HG03439 (cell line): ENCODE data around the gene TBXAS1.

Source experiments
- ATAC-seq: cut with Tn5 transposase; IDR thresholded peaks from one replicate; pipeline ENCODE4 v1.9.1; 2021; ENCODE audit warnings: mild to moderate bottlenecking, moderate library complexity; ENCODE audit not compliant: unreplicated experiment

The TBXAS1 gene

DNA sequence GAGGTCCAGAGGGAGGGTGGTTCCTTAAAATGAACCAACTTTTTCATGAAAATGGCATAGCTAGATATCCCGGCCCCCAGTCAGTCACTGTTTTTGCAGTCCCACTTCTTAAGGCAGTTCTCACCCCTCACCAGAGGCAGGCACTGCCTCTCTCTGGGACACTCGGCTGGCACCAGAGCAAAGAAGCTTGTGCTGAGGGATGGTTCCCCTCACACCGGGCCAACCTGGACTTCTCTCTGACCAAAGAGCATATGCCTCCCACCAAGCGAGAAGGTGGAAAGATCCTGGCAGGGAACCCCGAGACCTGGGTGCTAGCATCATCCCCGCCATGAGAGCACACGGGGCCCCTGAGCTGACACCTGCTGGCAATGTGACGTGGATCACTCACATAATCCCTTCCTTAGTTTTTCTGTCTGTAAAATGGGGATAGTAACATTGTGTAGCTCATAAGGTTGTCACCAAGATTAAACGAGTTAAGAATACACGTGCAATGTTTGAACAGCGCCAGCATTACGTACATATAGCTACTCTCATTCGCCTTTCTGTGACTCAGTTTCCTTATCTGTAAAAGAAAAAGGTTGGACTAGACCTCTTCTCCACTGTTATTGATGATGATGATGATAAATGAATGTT lies 145.2 kb downstream of the TBXAS1 start:
- ATAC-seq, result no peak

- ATAC-seq, result no peak
These were observed 147.2 kb downstream of the TBXAS1 start for GRCh38 chr7:139976055-139976837.

GRCh38 chr7:139976838-139977656 lies 148.0 kb downstream of the TBXAS1 start:
- ATAC-seq, result no peak

- ATAC-seq, result no peak
These were observed 152.4 kb downstream of the TBXAS1 start for GRCh38 chr7:139981511-139981895.

DNA sequence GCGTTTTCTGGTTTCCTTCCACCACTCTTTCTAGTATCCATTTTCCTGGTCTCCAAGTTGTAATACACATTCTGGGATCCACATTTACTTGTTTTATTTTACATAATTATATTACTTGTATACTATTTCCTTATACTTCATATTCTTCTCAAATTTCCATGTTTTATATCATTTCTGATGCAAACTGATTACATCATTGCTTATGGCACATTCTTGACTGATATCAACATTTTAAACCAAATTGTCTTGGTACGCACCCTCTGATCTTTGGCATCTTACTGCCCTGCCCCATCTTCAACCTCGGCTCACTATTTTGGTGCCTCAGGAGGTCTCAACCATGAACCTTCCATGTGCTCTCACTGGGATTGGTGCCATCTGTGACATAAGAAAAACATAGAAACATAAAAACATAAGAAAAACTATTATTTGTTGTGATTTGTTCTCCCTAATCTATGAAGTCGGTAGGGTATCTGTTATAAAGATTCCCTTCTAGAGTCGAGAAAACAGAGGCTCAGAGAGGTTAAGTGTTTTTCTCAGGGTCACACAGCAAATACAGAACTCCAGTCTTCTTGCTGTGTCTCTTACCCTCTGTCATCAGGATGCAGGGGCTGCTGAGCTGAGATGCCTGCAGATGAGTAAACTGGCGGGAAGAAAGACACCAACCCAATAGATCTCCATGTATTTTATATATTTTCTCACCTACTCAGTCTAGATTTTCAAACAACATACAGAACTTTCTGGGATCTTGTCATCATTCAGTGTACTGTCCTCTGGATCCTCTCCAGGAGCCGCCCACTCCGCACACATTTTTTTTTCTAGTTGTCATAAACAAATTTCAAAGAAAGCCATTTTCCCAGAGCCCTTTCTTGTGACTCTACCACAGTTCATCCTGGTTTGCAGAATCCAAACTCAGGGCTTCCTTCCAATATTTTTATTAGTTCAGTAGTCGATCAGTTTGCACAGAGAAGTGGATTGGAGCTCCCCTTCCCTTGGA lies 154.2 kb downstream of the TBXAS1 start:
- no peak for ATAC-seq

GRCh38 chr7:139984642-139985539 lies 155.8 kb downstream of the TBXAS1 start:
- ATAC-seq, result no peak

DNA sequence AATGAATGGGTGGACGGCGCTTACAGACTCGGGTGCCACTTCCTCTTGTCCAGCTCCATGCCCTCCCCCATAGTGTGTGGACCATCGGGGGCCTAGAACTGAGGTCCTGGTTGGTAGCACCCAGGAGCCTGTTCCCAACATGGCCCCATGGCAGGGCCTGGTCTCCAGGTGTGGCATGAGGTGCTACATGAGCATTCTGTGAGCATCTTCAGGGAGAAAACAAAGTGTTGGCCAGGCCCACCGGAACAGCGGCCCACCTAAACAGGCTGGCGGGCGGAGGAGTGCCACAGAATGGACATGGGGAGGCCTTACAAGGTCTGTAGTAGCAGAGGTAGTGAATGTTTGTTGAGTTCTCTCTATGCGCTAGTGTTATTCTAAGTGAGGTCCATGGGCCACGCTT lies 156.7 kb downstream of the TBXAS1 start:
- ATAC-seq, result no peak

DNA sequence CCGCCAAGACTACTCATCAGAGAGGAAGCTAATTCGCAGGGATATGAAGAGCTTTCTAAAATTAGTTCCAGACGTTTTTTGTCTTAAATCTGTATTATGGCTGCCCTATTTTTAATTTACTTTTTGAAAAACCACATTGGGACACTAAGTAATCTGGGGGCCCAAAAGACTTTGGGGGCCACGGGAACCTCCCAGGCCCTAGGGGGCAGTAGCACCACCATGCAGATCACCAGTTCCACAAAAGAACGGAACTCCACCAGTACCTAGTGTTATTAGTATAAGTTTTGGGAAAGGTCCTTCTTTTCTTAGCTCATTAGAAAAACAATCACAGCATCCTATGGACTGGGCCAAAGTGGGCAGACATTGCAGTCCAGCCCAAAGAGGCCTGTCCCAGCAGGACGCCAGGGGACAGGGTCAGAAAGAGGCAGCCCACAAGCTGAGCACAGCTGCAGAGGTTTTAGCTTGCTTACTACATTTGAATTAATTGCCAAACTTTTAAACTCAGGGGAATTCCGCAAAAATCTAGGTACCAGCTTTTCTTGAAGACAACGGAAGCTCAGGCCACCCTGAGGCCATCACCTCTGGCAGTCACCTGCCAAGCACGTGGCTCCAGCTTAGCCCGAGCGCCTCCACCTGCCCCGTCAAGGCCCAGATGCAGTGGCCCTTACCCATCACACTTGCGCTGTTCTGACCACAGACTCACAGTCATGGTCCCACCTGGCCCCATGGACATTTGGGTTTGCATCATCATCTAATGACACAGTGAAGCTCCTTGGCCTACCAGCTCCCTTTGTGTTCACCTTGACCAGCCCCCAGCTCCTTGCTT lies 158.8 kb downstream of the TBXAS1 start:
- ATAC-seq, result no peak

GRCh38 chr7:139989366-139990141 lies 160.5 kb downstream of the TBXAS1 start:
- no peak for ATAC-seq

- no peak for ATAC-seq
These were observed 161.1 kb downstream of the TBXAS1 start for GRCh38 chr7:139990142-139990535.

DNA sequence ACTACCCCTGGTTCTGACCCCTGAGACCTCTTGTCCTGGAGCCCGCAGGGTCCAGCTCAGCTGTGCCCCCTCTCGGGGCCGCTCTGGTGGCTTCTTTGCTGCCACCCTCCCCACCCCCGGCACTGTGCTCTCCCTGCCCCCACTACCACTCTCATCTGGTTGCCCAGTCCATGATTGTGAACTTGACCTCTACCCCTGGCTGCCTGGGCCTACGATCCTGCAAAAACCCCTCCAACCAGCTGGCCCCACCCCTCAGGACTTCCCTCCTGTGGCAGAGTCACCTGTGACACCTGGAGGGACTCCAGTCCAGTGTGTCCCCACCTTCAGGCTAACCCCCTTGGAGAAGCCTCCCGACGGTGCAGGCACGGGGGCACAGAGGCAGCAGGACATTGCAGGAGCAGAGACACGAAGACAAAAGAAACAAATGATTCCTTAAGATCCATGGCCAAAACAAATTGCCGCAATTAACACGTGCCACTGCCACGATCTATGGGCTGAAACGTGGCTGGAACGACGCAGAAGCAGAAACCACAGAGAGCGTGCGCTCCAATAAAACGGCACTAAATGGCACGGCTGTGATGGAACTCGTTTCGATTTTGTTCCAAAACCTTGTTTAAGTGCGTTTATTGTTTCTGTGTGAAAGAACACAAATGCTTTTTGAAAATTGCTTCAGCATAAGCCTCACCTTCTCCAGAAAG lies 161.7 kb downstream of the TBXAS1 start:
- no peak for ATAC-seq

GRCh38 chr7:139991269-139991666 lies 162.2 kb downstream of the TBXAS1 start:
- ATAC-seq, result no peak

DNA sequence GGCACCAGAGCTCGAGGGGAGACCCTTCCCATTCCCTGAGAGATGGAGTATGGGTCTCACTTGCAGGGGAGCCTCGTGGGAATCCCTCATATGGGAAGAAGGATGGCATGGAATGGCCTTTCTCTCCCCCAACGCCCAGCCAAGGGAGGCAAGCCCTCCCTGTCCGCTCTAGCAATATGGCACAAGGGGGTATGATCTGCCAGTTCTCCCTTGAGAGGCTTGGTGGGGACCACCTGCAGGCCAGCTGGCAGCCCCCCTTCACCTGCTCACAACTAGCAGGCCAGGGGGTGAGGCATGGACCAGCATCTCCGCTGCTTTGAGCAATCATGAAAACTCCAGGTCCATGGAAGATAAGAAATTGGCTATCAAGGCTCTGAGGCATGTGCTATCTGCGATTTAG lies 162.8 kb downstream of the TBXAS1 start:
- ATAC-seq, result no peak

- ATAC-seq, result no peak
These were observed 163.4 kb downstream of the TBXAS1 start for GRCh38 chr7:139992353-139993044.

GRCh38 chr7:139993169-139993568 lies 164.1 kb downstream of the TBXAS1 start:
- ATAC-seq, result no peak

DNA sequence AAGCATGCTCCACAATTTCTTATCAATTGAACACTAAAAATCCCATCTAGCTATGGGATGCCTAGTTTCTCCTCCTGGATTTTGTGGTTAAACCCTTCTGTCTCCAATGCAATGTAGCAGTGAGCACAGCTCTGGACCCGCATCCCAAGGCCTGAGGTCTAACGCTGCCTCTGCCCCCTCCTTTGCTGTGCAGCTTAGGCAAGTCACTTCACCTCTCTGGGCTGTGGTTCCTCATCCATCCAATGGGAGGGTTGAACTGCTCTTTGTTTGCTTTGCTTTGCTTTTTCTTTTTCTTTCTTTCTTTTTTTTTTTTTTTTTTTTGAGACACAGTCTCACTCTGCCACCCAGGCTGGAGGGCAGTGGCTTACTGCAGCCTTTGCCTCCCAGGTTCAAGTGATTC lies 164.5 kb downstream of the TBXAS1 start:
- ATAC-seq, result no peak

DNA sequence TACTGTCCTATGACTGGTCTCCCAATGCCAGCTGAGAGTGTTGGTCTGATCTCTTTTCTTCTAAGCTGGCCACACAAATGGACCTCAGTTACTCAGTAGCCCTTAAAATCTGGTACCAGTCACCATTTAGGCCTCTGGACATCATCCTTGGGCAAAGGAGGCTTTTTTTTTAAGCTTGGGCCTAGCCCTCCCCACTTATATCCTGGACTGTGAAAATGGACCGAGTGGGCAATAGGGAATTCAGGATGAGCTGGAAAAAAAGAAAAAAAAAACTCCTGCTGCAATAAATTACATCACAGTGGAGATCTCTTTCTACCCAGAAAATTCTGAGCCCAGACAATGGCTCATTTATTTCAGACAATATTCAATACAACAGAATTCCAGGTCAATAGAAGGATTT lies 165.3 kb downstream of the TBXAS1 start:
- ATAC-seq, result no peak
